Glomerular endothelial cell (primary cell): ENCODE data around the gene LZTFL1. TPM values are rescaled to one million over a fixed set of nuclear protein-coding genes. Genes with fewer than 3 reads are reported as not detected.
A peak's percentile ranks its signal among the peaks of the same experiment; 100 is the strongest.

Experiments used
- DNase-seq: peaks from one replicate; pipeline ENCODE4 v3.0.0-alpha.2; 2011; ENCODE audit warnings: low read depth, low spot score; ENCODE audit errors: extremely low read depth
- total RNA-seq: library from RNA; depleted of rRNA; stranded (reverse); fragments of >200 nt; gene quantifications from 2 replicates; pipeline ENCODE4 v1.2.3, GENCODE V29; 2015

LZTFL1 gene, protein sequence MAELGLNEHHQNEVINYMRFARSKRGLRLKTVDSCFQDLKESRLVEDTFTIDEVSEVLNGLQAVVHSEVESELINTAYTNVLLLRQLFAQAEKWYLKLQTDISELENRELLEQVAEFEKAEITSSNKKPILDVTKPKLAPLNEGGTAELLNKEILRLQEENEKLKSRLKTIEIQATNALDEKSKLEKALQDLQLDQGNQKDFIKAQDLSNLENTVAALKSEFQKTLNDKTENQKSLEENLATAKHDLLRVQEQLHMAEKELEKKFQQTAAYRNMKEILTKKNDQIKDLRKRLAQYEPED
- 16.4 and 17.0 TPM in 2 replicates for total RNA-seq

DNA sequence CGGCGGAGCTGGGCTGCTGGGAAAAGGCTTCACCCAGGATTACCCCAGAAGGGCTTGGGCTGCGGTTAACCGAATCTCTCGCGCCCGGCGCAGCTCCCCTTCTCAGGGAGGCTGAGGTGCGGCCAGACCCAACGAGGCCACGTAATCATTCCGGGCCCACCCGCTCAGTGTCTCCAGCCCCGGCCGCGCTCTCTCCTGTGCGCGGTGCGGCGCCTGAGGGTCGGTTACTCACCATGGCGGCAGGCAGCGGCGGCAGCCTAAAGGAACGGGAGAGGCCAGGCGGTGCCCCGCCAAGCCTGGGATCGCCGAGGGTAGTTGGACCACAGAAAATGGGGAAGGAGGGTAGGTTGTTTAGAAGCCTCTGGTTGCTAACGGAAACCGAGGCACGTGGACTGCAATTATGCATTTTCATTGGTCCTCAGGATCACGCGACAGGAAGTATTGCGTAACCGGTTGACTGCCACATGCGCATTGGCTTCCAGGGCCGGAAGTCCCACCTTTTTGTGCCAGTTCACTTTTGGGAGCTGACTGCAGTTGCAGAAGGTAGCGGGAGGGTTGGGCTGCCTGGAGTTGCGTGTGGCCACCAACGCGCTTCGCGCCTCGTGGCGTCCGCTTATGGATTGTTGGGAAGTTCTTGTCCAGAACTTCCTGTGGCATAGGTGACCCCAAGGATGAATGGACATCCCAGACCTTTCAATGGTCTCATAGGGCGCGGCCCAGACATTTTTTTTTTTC is at the start of gene LZTFL1:
TSS of gene LZTFL1 (minus strand) at position 363 of the 735 bp plus-strand sequence. CDS start at position 235, 128 bp downstream.
- DNase-seq = peak; percentile 82

DNA sequence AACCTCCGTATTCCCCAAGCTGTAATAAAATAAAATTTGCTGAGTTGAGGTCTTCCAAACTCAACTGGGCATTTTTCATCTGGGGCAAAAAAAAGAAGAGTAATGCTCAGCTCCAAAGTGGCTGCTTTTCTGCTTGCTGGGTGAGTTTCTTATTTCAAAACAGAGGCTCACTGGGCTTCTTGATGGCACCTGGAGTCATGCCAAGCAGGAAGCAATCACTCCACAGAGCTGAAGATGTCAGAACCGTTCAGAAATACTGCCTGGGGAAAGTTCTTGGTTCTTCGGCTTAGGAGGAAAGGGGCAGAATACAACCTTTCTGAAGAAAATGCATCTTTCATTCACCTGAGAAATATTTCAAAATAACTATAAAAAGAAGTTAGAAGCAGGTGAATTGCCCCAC is 48.5 kb upstream of the LZTFL1 start:
- no peak for DNase-seq

DNA sequence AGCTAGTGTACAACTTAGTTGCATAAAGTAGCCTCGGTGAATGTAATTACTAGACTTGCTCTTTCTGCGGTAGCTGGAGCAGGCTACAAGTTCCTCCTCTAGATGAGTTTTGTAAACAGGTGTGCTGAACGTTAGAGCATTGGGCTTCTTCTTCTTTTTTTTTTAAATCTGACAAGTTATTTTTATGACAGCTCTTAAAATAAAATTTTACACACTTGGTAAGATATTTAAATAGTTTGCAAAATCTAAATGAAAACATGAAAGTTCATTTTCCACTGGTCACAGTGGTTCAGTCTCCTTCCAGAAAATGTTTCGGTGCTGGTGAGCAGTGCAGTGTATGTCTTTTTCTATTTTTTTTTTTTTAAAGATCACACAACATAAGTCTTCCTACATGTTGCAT is 47.4 kb upstream of the LZTFL1 start:
- no peak for DNase-seq

DNA sequence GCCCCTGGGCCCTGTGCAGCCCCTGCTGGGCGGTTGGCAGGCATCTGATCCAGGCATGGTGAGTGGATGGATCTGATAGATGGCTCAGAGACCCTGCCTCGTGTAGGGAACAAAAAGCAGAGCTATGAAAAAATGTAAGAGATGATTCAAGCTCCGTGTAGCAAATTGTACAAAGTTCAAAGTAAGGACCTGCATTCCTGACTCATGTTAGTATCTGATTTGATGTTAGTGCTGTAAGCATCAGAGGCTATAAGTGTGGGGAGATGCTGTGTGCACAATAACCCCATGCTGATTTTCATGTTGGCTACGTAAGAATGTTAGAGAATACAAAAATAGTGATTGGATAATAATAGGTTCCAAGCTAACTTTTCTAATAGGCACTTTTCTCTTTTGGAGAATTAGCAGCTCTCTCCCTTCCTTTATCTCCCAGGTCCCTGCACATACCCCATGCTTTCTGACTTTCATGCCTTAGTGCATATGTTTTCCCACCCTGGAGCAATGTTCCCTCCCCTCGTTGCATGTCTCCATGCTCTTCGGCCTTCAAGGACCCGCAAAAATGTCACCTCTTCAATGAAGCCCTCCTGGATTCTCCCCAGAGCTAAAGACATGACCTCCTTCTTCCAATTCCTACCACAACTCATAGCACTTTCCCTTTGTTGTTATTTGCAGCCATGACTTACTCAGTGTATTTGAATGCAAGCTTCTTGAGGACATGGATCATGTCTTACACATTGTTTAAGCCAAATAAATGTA is 46.0 kb upstream of the LZTFL1 start:
- no peak for DNase-seq

DNA sequence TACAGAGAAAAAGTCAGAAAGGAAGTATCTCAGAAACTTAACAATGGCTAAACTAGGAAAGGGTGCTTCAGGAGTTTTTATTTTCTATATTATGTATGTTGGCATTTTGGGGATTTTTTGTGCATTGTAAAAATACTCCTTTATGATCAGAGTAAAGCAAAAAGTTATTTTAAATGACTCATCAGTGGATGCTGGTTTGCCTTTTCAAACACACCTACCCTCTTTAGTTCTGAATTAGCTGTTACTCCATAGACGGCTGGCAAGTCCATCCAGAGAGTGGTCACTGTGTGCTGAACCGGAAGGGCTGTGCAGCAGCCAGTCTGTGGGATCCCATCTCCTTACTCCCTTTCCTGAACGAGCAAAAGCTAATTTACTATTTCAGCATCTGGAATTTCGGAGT is 45.4 kb upstream of the LZTFL1 start:
- DNase-seq = no peak

DNA sequence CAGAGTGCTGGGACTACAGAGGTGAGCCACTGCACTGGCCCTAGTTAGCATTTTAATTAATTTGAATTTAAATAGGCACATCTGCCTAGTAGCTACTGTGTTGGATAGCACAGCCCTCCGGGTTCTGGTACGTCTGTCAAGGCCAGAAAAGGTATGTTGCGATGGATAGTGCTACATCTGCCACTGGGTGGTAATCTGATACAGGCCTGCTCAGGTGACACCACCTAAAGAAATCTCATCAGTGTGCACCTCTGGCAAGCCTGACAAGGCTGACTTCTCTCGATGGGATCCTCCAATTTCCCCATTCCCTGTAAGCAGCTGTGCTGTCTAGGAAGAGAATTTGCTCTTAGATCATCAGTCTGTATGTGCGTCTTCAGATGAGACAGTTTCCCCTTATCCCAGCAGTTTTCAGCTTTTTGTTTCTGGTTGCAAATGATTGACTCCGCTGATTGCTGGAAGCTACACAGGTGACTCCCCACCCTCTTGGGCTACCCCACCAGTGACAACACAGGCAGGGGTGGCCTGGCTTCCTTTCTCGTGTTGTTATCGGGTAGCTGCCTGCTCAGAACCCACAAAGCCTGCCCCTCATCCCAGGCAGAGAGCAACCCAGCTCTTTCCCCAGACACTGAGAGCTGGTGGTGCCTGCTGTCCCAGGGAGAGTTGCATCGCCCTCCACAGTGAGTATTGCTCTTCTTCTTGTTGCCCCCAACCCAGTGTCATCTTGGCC is 44.2 kb upstream of the LZTFL1 start, which contains the start of gene CCR9:
TSS of gene CCR9 (plus strand) at position 565 of the 727 bp plus-strand sequence. CDS start 8,391 bp downstream, outside the sequence.
- DNase-seq = no peak

DNA sequence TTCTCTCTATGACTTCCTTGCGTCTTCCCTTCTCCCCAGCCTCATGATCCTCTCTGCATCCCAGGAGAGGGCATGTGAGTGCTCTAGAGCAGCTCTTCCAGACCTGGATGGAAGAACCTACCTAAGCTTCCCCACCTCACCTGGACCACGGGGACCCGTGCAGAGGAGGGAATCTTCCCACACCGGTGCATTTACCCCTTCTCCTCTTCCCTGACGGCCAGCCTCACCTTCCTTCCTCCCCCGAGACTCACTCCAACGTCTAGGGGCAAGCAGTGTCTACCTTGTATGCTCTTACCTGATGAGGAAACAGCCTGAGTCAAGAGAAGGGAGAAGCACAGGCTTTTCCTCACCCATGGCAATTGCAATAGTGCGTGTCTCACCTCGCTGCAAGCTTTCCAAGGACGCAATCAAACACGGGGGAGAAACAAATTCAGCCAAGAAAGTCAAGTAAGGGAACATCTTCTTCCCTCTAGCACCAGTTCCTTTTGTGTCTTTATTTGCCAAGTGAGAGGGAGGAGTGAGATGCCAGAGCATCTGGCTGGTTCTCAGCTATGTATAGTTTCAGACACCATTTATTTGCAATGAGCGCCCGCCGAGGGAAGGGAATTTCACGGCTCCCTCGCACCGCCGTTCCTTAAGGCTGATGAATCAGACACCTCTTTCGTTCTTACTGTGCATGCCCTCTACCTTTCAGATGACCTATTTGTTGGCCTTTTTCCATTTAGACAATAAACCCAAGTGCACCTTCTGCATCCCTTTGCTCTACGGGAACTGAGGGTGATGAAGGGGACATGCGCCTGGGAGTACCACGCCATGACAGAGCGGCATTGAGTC is 42.7 kb upstream of the LZTFL1 start:
- no peak for DNase-seq

DNA sequence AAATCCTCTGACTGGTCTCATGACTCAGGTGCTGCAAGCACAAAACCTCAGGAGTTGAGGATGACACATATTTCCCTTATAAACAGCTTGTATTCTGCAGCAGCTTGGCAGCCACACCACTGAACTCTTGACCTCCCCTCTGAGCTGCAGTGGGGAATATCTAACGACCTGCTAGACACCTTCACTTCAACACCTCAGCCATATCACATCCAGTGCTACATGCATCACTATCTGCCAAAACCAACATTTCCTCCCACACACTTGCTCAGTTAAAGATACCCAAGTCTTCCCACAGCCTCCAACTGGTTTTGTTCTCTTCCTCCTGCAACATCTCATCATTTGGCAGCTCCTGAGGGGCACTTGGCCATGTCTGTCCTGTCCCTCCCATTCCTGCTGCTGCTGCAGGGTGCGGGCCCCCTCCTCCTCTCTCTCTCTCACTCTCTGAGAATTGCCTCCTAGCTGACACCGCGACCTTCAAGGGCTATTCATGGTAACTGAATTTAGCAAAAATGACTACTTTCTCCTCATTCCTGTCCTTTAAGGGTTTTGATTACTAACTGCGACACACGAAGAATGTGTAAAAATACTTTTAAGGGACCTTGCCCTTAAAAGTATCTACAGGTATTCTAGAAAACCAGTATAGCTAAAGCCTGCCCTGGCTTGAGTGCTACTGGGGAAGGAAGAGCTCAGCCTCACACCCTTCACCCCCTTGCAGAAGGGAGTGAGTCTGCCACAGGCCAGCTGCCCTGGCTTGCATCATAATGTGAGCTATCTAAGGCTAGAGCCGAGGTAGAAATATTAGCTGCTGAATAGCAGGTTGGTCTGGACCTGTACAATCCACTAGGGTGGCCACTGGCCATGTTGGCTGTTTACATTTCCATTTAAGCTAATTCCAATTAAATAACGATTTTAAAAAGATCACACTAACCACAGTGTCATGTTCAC is 39.4 kb upstream of the LZTFL1 start:
- no peak for DNase-seq

DNA sequence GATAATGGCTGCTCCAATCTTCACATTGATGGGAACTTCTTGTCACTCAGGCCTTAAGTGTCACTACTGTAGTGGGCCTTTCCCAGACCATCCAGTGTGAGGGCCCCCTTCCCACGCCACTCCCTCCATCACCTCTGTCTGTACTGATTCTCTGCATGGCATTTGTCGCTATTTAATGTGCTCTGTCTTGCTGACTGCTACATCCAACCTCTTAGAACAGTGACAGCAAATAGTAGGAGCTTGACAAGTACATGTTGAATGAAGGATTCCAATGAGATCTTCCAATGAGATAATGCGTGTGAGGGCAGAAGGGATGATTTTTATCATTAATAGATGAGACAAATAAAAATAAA is 38.8 kb upstream of the LZTFL1 start:
- DNase-seq = no peak

DNA sequence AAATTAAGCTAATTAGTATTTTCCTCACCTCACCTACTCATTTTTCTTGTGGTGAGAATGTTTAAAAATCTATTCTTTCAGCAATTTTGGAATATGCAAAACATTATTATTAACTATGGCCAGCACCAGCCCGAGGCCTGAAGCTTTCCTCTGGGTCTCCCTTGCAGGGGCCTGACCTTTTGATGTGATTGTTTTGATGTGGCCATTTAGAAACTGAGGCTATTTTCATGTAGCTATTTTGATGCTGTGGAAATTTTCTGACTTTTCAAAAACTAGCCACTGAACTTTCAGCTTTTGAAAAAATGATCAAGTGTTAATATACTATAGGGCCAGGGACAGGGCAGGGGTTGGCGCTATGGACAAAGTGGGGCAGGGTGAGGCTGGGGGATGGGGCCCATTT is 36.2 kb upstream of the LZTFL1 start:
- DNase-seq = no peak

DNA sequence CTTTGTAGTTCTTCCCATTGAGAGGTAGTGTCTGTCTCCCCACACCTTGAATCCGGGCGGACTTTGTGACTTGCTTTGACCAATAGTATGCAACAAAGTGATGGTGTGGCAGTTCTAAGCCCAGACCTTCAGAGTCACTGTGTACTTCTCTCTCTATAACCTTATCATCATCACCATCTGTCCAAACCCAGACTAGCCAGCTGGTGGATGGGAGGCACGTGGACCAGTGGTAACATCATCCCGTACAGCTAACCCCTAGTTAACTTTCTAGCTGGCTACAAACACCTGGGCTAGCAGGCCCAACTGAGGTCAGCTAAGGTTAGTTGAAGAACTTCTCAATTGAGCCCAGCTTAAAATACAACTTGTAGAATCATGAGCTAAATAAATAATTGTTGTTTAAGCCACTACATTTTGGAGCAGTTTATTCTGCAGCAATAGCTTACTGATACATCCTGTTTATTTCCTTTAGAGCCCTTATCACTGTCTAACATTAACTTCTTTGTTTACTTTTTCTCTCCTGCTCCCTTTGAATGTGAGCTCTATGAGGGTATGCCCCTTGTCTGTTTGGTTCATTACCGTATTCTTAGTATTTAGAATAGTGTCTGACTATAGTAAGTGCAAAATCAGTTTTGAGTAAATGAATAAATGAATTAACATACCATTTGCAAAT is 32.9 kb upstream of the LZTFL1 start:
- no peak for DNase-seq

DNA sequence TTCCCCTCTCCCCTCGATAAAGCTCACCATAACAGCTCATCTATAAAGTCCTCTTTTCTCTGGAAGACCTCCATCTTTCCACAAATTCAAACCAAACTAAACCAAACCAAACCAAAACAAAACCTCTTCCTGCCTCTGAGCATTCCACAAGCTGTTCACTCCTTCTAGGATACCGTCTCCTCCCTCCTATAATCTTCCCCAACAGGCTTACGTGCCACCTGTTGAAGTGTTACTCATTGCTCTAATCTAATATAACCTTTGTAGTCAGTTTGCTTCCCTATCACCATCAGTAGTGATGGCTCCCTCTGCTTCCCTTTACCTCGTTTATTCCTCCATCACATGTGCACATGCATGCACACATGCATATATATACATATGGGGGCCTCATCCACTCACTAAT is 31.7 kb upstream of the LZTFL1 start:
- no peak for DNase-seq

DNA sequence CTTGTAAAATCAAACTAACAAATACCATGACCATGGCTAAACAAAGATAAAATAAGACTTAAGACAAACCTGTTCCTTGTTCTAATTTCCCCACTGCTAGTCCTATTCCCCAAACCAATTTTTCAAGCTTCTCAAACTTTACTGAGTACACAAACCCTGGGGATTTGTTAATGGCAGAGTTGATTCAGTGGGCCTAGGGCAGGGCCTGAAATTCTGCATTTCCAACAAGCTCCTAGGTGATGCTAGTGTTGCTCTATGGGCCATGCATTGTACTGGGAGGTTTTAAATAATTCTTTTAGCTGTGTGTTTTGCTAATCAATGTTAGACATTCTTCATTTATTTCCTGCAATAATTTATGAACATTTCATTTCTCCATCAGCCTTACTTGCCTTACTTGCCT is 31.1 kb upstream of the LZTFL1 start:
- DNase-seq = no peak

DNA sequence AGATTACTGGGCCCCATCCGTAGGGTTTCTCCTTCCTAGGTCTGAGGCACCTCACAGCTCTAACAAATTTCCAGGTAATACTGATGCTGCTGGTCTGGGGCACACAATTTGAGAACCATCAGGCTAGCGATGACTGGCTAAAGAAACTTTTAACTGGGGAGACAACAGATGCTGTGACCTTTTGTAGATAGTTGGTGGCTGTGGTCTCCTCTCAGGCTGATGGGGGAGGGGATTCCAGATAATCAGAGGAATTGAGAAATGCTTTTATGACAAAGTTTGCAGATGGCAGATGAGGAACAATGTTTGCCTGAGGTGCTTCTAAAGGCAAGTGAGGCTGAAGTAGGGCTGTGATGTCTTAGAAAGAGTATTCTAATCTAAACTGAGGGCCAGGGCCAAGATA is 30.6 kb upstream of the LZTFL1 start:
- no peak for DNase-seq

DNA sequence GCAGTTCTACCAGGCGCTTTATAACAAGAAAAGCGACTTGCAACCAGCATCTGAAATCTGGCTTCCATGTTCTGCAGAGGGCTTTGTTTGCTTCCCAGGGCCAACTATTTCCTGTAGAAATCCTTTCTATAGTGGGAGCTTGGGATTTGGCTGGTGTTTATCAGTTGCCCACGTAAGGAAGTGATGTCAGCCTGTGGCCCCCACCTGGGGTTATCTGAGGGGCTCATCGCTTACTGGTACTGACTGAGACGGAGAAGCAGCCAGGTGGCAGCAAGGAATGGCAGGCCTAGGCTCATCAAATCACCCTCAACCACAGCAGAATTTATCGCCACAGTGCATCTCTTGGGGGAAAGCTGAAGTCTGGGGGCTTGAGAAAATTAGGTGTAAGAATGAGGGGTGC is 29.9 kb upstream of the LZTFL1 start:
- DNase-seq = no peak

DNA sequence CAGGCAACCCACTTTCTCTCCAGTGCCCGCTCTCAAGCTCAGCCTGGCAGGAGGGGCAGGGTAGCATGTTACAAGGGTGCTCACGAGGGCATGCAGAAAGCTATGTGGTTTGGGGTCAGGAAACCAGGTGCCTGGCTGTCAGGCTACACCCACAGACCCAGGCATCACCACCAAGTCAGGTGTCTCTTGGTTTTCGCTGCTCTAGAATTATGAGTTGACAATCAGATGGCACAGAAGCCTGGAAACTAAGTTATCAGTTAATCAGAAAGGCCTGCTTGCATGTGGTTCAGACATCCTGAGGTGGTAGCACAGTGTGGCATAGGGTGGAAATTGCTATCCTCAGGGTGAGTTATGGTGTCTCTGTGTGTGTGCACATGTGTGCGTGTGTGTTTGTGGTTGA is 28.2 kb upstream of the LZTFL1 start:
- no peak for DNase-seq

DNA sequence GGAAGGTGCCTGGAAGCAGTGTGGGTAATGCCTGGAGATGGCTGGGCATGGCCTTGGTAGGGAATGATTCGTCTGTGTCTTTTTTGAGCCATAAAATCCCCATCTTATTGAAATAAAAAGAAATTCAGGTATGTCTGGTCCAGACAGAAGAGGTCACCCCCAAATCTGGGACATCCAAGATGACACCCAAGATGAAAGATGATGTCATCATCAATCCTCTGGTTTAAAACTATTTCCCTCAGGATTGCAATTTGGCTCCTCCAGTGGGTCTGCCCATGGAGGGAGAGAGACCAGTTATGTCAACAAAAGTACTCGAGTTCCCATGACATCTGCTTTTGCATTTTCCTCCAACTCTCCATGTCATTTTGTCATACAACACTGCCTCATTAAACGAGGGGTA is 27.7 kb upstream of the LZTFL1 start:
- DNase-seq = no peak

DNA sequence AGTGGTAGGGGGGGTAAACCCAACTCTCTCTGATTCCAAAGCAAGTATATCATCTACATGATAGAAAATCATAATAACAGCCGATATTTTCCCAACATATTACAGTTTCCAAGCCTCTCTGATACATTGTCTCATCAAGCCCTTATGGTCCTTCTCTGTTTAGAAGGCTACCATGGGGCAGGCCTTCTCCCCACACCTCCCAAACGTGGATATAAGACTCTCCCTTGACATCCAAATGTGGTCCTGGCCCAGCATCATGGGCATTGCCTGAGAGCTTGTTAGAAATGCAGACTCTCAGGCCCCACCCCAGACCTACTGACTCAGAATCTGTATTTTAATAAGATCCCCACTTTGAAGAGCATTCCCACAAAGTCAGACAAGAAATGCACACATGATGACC is 26.7 kb upstream of the LZTFL1 start:
- no peak for DNase-seq
